Measurements from ENCODE around the gene TGFA.
"Not testable (repeated sequence)": the region's sequence is repeated elsewhere in the genome, so short reads cannot be mapped to it uniquely, and the experiment has no call there.

Gene TGFA

GRCh38 chr2:70496819-70497218, 56.8 kb downstream of the TGFA start:
- DNase-seq = no peak

DNA sequence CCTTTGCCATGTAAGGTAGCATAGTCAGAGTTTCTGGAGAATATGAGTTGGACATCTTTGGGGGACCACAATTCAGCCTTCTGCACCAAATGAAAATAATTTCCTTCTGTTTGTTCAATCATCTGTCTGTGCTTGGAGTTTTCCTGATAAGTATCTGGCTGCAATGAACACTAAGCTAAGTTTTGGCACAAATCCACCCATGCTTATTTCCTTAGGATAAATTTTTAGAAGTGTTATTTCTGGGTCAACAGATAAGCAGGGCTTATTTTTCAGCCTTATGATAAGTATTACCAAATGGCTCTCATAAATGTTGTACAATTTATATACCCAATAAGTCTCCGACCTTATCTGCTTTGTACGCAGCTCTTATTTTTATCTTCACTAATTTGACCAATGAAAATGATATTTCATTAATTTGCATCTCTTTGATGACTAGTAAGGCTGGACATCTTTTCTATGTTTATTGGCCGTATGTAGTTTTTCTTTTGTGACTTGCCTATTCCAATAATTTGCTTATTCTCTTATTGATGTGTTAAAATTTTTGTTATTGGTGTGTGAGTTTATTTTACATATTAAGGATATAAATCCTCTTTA, 59.2 kb downstream of the TGFA start:
- no peak for DNase-seq

GRCh38 chr2:70490381-70490780, 63.2 kb downstream of the TGFA start:
- no peak for DNase-seq

- DNase-seq = no peak
Measured at GRCh38 chr2:70489165-70489564, 64.5 kb downstream of the TGFA start.

- DNase-seq = no peak
Measured at GRCh38 chr2:70484086-70484485, 69.5 kb downstream of the TGFA start.

DNA sequence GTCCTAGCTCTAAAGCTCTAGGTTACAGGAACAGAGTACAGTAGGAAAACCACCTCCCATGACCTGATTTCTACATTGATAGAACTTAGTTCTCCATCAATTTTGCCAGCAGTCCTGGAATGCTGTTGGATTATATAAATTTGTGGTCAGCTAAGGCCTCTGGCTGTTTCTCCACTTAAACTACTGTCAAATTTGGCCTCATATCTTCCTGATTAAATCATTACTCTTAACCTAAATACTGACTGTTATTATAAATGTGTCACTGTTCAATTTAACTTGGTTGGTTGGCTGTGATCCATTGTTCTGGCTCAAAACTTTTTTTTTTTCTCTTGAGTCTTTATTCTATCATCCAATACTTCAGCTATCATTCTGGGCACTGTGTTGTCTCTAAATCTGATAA, 71.2 kb downstream of the TGFA start:
- DNase-seq = no peak

- no peak for DNase-seq
Measured at GRCh38 chr2:70480468-70480867, 73.2 kb downstream of the TGFA start.

DNA sequence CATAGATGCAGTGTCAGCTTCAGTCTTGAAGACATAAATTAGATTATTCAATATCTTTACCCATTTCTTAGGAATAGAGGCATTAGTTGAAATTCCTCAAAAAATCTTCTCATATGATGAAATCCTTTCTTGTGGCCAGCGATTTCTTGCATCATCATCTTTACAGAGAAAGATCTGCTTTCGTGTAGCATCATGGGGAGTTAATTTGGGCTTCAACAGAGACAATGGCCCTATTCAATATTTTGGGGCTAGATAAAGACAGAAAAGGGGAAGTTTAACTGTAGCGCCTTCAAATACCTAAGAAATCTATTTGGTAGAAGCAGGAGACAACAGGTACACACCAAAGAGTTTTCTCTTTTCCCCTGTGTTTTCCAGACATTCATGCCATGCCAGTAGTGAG, 73.8 kb downstream of the TGFA start:
- DNase-seq = no peak

- no peak for DNase-seq
Measured at GRCh38 chr2:70477441-70477844, 76.2 kb downstream of the TGFA start.

- DNase-seq = no peak
Measured at GRCh38 chr2:70475266-70475665, 78.4 kb downstream of the TGFA start.

DNA sequence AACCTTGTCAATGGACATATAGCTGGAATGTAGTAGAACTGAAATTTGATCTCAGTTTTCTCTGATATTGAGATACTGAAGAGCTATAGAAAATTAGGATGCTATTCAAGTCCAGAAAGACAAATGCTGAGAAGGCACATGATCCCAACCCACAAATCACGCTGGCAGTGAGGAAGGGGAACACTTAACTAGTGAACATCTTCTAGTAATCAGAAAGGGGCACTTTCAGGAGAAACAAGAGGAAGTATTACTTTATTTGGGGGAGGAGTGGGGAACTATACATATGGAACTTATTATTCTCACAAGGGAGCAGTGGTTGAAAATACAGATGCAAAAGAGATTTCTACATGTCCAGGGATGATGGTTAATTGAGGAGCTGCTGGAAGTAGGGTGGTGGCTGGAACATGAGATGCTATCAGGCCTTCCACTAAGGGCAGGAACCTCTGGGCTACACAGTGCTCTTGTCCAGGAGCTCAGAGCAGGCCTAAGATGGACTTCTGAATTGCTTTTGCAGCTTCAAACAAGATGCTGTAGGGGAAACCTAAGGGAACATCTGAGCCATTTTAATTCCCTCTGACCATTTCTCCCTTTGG, 79.3 kb downstream of the TGFA start:
- no peak for DNase-seq

- DNase-seq = no peak
Measured at GRCh38 chr2:70473101-70473722, 80.4 kb downstream of the TGFA start.

DNA sequence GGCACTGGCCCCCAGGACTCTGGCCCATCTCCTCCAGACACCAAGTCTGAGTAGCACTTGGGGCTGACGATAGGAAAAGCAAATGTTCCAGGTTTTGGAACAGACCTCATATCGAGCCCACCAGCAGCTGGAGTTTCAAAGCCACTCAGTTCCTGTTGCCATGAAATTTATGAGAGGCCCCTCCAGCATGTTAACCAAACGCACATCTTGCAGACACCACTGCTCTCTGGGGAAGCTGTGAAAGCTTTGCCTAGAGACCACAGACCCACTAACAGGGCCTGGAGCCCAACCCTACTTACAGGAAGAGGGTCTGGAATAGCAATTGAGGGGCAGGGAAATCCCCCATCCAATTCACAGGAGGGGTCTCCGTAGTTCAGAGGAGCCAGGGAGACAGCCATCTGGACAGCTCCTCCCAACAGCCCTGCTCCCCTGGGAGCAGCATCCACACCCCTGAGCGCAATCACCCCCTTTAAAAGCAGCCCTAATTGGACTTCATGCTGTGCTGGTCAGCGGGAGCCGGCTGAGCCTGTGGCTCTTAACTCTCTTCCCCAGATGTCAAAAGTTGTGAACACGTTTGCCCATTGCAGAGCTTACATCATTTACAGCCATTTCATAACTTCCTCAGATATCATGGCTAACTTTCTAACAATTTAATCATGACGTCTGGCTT, 81.3 kb downstream of the TGFA start:
- DNase-seq = no peak

- DNase-seq = no peak
Measured at GRCh38 chr2:70471129-70471528, 82.5 kb downstream of the TGFA start.

GRCh38 chr2:70469961-70470360, 83.7 kb downstream of the TGFA start:
- no peak for DNase-seq

DNA sequence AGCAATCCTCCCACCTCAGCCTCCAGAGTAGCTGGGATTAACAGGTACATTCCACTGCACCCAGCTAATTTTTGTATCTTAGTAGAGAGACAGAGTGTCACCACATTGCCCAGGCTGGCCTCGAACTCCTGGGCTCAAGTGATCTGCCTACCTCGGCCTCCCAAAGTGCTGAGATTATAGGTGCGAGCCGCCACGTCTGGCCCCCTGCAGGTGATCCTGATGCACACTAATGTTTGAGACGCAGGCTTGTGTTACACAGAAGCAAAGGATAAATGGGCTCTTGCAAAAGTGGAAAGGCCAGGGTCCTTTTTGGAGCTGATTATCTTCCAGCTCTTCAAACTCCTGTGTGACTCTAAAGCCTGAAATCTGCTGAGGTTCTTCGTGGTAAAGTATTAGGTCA, 84.2 kb downstream of the TGFA start:
- no peak for DNase-seq

GRCh38 chr2:70468878-70469277, 84.7 kb downstream of the TGFA start:
- DNase-seq = no peak

GRCh38 chr2:70467831-70468779, 85.5 kb downstream of the TGFA start:
- no peak for DNase-seq

GRCh38 chr2:70467237-70467636, 86.4 kb downstream of the TGFA start:
- DNase-seq = no peak

DNA sequence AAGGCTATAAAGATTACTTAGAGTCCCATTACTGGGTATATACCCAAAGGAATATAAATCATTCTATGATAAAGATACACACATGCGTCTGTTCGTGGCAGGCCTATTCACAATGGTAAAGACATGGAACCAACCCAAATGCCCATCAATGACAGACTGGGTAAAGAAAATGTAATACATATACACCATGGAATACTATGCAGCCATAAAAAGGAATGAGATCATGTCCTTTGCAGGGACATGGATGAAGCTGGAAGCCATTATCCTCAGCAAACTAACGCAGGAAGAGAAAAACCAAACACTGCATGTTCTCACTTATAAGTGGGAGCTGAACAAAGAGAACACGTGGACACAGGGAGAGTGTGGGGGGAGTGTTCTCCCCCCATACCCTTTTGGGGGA, 87.0 kb downstream of the TGFA start:
- DNase-seq = not testable (repeated sequence)

DNA sequence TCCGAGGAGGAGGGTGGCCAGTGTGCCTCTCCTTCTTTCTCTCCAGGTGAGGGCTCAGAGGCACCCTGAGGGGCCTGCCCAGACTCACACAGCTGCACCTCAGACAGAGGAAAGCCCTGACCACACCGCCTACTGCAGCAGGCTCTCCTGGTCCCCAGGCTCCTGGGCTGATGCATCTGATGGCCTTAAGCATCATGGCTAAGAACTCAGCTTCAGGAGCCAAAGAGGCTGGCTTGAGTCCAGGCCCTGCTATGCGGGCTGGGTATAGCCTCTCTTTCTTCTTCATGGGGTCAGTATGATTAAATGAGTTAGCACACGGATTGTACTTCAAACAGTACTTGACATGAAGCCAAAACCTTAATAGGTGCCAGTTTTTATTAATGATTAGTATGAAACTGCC, 89.6 kb downstream of the TGFA start:
- DNase-seq = no peak

- no peak for DNase-seq
Measured at GRCh38 chr2:70463581-70463980, 90.0 kb downstream of the TGFA start.
